ENCODE measurements around the gene NRG3. TPM values are rescaled to one million over a fixed set of nuclear protein-coding genes. Genes with fewer than 3 reads are reported as not detected.

Gene NRG3
- total RNA-seq, 4 donors from 2014 or later = under 0.01 to 0.65 (median 0.17) TPM

- Histone ChIP-seq H3K27ac (replicated peaks in 1 of 4) (no peak overlapping the region), H3K9me3 (no peaks in the 10 kb centered on the region), H3K27me3 (no peaks in the 10 kb centered on the region), H3K36me3 (no peaks in the 10 kb centered on the region), H3K4me1 (no peaks in the 10 kb centered on the region), H3K4me3 (no peak overlapping the region)
- 87% methylated on average over 4 of the region's 4 CpGs for WGBS
- intact Hi-C loops (cut with DNase I) = no loop called here
- DNase-seq (ENCODE audit: extremely low spot score) = no peak
- TF ChIP-seq POLR2AphosphoS5 (IDR thresholded peaks at IDR 0.05) (no peak), EP300 (IDR thresholded peaks at IDR 0.05) (no peak), CTCF (IDR thresholded peaks at IDR 0.05) (no peak), POLR2A (IDR thresholded peaks at IDR 0.05; ENCODE audit: low read depth) (no peak)
Observed at GRCh38 chr10:82236084-82236731, 361.2 kb downstream of the NRG3 start.

- no peak overlapping the region for H3K4me3 ChIP-seq
- DNase-seq (ENCODE audit: extremely low spot score) = no peak
- no peaks in the 10 kb centered on the region for H3K36me3 ChIP-seq
- H3K4me1 ChIP-seq = peaks cover 0 to 5% (median 0%) of the 10 kb centered on the region in 4 donors
- no peak for TF ChIP-seq EP300 (IDR thresholded peaks at IDR 0.05)
- TF ChIP-seq CTCF (IDR thresholded peaks at IDR 0.05) = no peak
- no peak for TF ChIP-seq POLR2A (IDR thresholded peaks at IDR 0.05; ENCODE audit: low read depth)
- TF ChIP-seq POLR2AphosphoS5 (IDR thresholded peaks at IDR 0.05) = no peak
- no peaks in the 10 kb centered on the region for H3K27me3 ChIP-seq
- WGBS = 71% methylated on average over 1 of the region's 1 CpG
- intact Hi-C loops (cut with DNase I) = no loop called here
- H3K9me3 ChIP-seq = peaks cover 0 to 9% (median 0%) of the 10 kb centered on the region in 4 donors
- H3K27ac ChIP-seq (replicated peaks in 1 of 4) = no peak overlapping the region
Observed at GRCh38 chr10:82238291-82238690, 363.3 kb downstream of the NRG3 start.

- Histone ChIP-seq H3K27me3 (no peaks in the 10 kb centered on the region), H3K4me1 (peaks cover 0 to 5% (median 0%) of the 10 kb centered on the region in 4 donors), H3K27ac (replicated peaks in 1 of 4) (no peak overlapping the region), H3K36me3 (no peaks in the 10 kb centered on the region), H3K9me3 (peaks cover 0 to 10% (median 0%) of the 10 kb centered on the region in 4 donors), H3K4me3 (no peak overlapping the region)
- DNase-seq (ENCODE audit: extremely low spot score) = no peak
- TF ChIP-seq POLR2AphosphoS5 (IDR thresholded peaks at IDR 0.05) = no peak
- TF ChIP-seq EP300 (IDR thresholded peaks at IDR 0.05) = no peak
- intact Hi-C loops (cut with DNase I) = no loop called here
- 75% methylated on average over 3 of the region's 3 CpGs for WGBS
Observed at GRCh38 chr10:82240408-82240807, 365.4 kb downstream of the NRG3 start.

- TF ChIP-seq EP300 (IDR thresholded peaks at IDR 0.05) (no peak), CTCF (IDR thresholded peaks at IDR 0.05) (no peak), POLR2AphosphoS5 (IDR thresholded peaks at IDR 0.05) (no peak), POLR2A (IDR thresholded peaks at IDR 0.05; ENCODE audit: low read depth) (no peak)
- H3K4me3 ChIP-seq = no peak overlapping the region
- intact Hi-C loops (cut with DNase I) = no loop called here
- 68% methylated on average over 2 of the region's 2 CpGs for WGBS
- H3K27me3 ChIP-seq = no peaks in the 10 kb centered on the region
- DNase-seq (ENCODE audit: extremely low spot score) = no peak
- H3K4me1 ChIP-seq = peaks cover 0 to 5% (median 0%) of the 10 kb centered on the region in 4 donors
- H3K27ac ChIP-seq (replicated peaks in 1 of 4) = no peak overlapping the region
- H3K9me3 ChIP-seq = peaks cover 0 to 10% (median 0%) of the 10 kb centered on the region in 4 donors
- no peaks in the 10 kb centered on the region for H3K36me3 ChIP-seq
Observed at GRCh38 chr10:82242778-82243177, 367.8 kb downstream of the NRG3 start.

- Histone ChIP-seq H3K27ac (replicated peaks in 1 of 4) (no peak overlapping the region), H3K4me3 (no peak overlapping the region), H3K36me3 (no peaks in the 10 kb centered on the region), H3K9me3 (peaks cover 0 to 10% (median 0%) of the 10 kb centered on the region in 4 donors), H3K4me1 (peaks cover 0 to 5% (median 0%) of the 10 kb centered on the region in 4 donors), H3K27me3 (no peaks in the 10 kb centered on the region)
- no peak for DNase-seq (ENCODE audit: extremely low spot score)
- intact Hi-C loops (cut with DNase I) = no loop called here
- no peak for TF ChIP-seq EP300 (IDR thresholded peaks at IDR 0.05)
- no peak for TF ChIP-seq POLR2AphosphoS5 (IDR thresholded peaks at IDR 0.05)
- TF ChIP-seq POLR2A (IDR thresholded peaks at IDR 0.05; ENCODE audit: low read depth) = no peak
- no peak for TF ChIP-seq CTCF (IDR thresholded peaks at IDR 0.05)
- WGBS = 79% methylated on average over 2 of the region's 2 CpGs
Observed at GRCh38 chr10:82245157-82245556, 370.2 kb downstream of the NRG3 start.

All from esophagus muscularis mucosa (tissue), 4 donors.